22Rv1 (cell line): ENCODE measurements around the gene ITGB7.

ENCODE experiments used
- H3K27ac ChIP-seq: fragments of 450-650 bp; 2 replicates; pipeline ENCODE4 v1.5.1; 2017
- CTCF ChIP-seq: fragments of 450-650 bp; IDR thresholded peaks from 2 replicates; pipeline ENCODE4 v1.5.1; 2017; ENCODE audit warnings: mild to moderate bottlenecking
- ZFX ChIP-seq: fragments of 450-650 bp; IDR thresholded peaks from 2 replicates; pipeline ENCODE4 v1.6.1; 2017; ENCODE audit warnings: antibody characterized with exemption, borderline replicate concordance

ITGB7 gene

GRCh38 chr12:53200458-53201176 lies 6.4 kb downstream of the ITGB7 start:
- no peak for TF ChIP-seq CTCF
- TF ChIP-seq ZFX = no peak
- H3K27ac ChIP-seq = no peak overlapping the region

- no peak for TF ChIP-seq CTCF
- TF ChIP-seq ZFX = no peak
- H3K27ac ChIP-seq = no peak overlapping the region
Observed at GRCh38 chr12:53200107-53200457, 7.0 kb downstream of the ITGB7 start.

GRCh38 chr12:53199700-53200099 lies 7.4 kb downstream of the ITGB7 start:
- TF ChIP-seq CTCF (peak; percentile 20; the same call in 1 of the 2 replicates), ZFX (no peak)
- H3K27ac ChIP-seq = no peak overlapping the region

GRCh38 chr12:53198486-53199110 lies 8.5 kb downstream of the ITGB7 start:
- TF ChIP-seq CTCF (no peak), ZFX (no peak)
- no peak overlapping the region for H3K27ac ChIP-seq

GRCh38 chr12:53197011-53197640 lies 9.9 kb downstream of the ITGB7 start:
- TF ChIP-seq ZFX (no peak), CTCF (no peak)
- H3K27ac ChIP-seq = no peak overlapping the region

- TF ChIP-seq CTCF (no peak), ZFX (no peak)
- H3K27ac ChIP-seq = no peak overlapping the region
Observed at GRCh38 chr12:53196486-53196885, 10.6 kb downstream of the ITGB7 start.
